CD4-positive, alpha-beta T cell (primary cell): Measurements from ENCODE around the gene PDE4C. TPM values are rescaled to one million over a fixed set of nuclear protein-coding genes. Genes with fewer than 3 reads are reported as not detected.

Experiments
- ATAC-seq: fragments of 200-7000 bp; cut with Tn5 transposase; one replicate; pipeline ENCODE4 v1.10.0; 2022; ENCODE audit warnings: mild to moderate bottlenecking; ENCODE audit not compliant: poor library complexity
- CTCF ChIA-PET: fragments of 350-600 bp; sonication (Branson Sonifier 250); formaldehyde crosslinking; loops from one replicate; lab custom pipeline; 2021; ENCODE audit warnings: antibody characterized with exemption, inconsistent platforms; lab: Charles Lee
- POLR2A ChIA-PET: fragments of 350-600 bp; sonication (Branson Sonifier 250); formaldehyde crosslinking; loops from one replicate; lab custom pipeline; 2021; ENCODE audit warnings: antibody characterized with exemption, inconsistent platforms; lab: Charles Lee
- DNase-seq, 14 experiments: peaks; one replicate each; pipeline ENCODE4 v3.0.0-alpha.2; 2013 to 2020; ENCODE audit warnings: mixed read lengths in 2 of 14
- H3K27ac ChIP-seq, 2 donors: one replicate each; pipeline versions ENCODE4 v1.5.1 to v1.7.0; 2013; ENCODE audit warnings: low read length in 2 of 2, low read depth in 1 of 2, mild to moderate bottlenecking in 1 of 2
- H3K27me3 ChIP-seq, 2 experiments: 1 replicate in 1 of 2; 2 replicates in 1 of 2; pipeline versions ENCODE4 v1.6.1 to v1.7.0; 2013; ENCODE audit warnings: low read length in 2 of 2, control low read depth in 1 of 2, mild to moderate bottlenecking in 1 of 2, moderate library complexity in 1 of 2; ENCODE audit not compliant: insufficient read depth in 2 of 2, control insufficient read depth in 1 of 2
- H3K36me3 ChIP-seq: one replicate; pipeline ENCODE4 v1.6.1; 2013; ENCODE audit warnings: low read length, control low read depth; ENCODE audit not compliant: insufficient read depth
- H3K4me1 ChIP-seq: one replicate; pipeline ENCODE4 v1.6.1; 2013; ENCODE audit warnings: low read length, control low read depth; ENCODE audit not compliant: insufficient read depth
- H3K4me3 ChIP-seq: one replicate; pipeline ENCODE4 v1.5.1; 2013; ENCODE audit warnings: mild to moderate bottlenecking, low read length, moderate library complexity
- H3K9me3 ChIP-seq, 2 experiments: 1 replicate in 1 of 2; 2 replicates in 1 of 2; pipeline versions ENCODE4 v1.6.1 to v1.7.0; 2013; ENCODE audit warnings: low read length in 2 of 2, mild to moderate bottlenecking in 2 of 2, control low read depth in 1 of 2, moderate library complexity in 1 of 2; ENCODE audit not compliant: control insufficient read depth in 1 of 2, insufficient read depth in 1 of 2
- H3K27ac Mint-ChIP-seq: one replicate; pipeline ENCODE4 v1.8.0; 2020; ENCODE audit warnings: mixed read lengths
- H3K27me3 Mint-ChIP-seq: one replicate; pipeline ENCODE4 v1.8.0; 2021; ENCODE audit warnings: mixed read lengths
- H3K36me3 Mint-ChIP-seq: one replicate; pipeline ENCODE4 v1.8.0; 2021; ENCODE audit warnings: low read depth, mixed read lengths
- H3K4me1 Mint-ChIP-seq: one replicate; pipeline ENCODE4 v1.8.0; 2021; ENCODE audit warnings: low read depth, mixed read lengths
- H3K4me3 Mint-ChIP-seq: one replicate; pipeline ENCODE4 v1.8.0; 2020; ENCODE audit warnings: mild to moderate bottlenecking, mixed read lengths
- H3K9me3 Mint-ChIP-seq: one replicate; pipeline ENCODE4 v1.8.0; 2020; ENCODE audit warnings: mixed read lengths
- CTCF ChIP-seq: fragments of 200-600 bp; IDR thresholded peaks from one replicate; pipeline ENCODE4 v1.8.0; 2022; ENCODE audit warnings: antibody characterized with exemption, mild to moderate bottlenecking
- intact Hi-C, 2 experiments: fragments of 100-400 bp; cut with DNase I in 1 of 2; cut with micrococcal nuclease in 1 of 2; formaldehyde crosslinking; loops; one replicate each; pipeline versions ENCODE4 v1.15.1 to v1.9.0; 2023 to 2025; cut with DNase I, micrococcal nuclease
- total RNA-seq, 174 experiments: library from RNA in 2 of 174; stranded (reverse) in 2 of 174; gene quantifications; one replicate each; pipeline ENCODE4 v1.2.3 and lab custom pipeline; 2021 to 2026

The PDE4C gene
- total RNA-seq, 2 experiments from 2014 or later: not detected

GRCh38 chr19:18204394-18205199, 21.6 kb downstream of the PDE4C start:
- Histone ChIP-seq H3K27ac (peak overlapping the region; percentile 8 to 56), H3K27me3 (no peaks in the 10 kb centered on the region), H3K9me3 (no peaks in the 10 kb centered on the region), H3K36me3 (peaks cover 8% of the 10 kb centered on the region), H3K4me1 (peaks cover 33% of the 10 kb centered on the region), H3K4me3 (peak overlapping the region; percentile 64)
- ChIA-PET POLR2A (interaction anchor here (0.6 to 3.6 kb wide), 13 partner anchors 10 to 214 kb away, joined by 3 to 67 read pairs (median 5); partner anchors contain the start of genes JUND, MPV17L2, PIK3R2 and SSBP4), CTCF (interaction anchor here (0.6 to 3.8 kb wide), 5 partner anchors 12 to 738 kb away, joined by 3 to 21 read pairs (median 8); partner anchors contain the start of gene MPV17L2)
- Mint-ChIP-seq H3K9me3 (no peaks in the 10 kb centered on the region), H3K36me3 (peaks cover 32% of the 10 kb centered on the region), H3K4me3 (peak overlapping the region; percentile 96), H3K4me1 (peaks cover 22% of the 10 kb centered on the region), H3K27ac (peak overlapping the region; percentile 91), H3K27me3 (peaks cover 6% of the 10 kb centered on the region)
- intact Hi-C loops: loop anchor here (1.0 to 5.0 kb wide), 5 partner anchors 11 to 628 kb away; partner anchors contain the start of genes MPV17L2 (in 1 of the 2) and UPF1 (in 1 of the 2)
- ATAC-seq (no peak), DNase-seq (peak in 9 of 14 experiments; percentile 16 to 73 (median 49))
- TF ChIP-seq CTCF: no peak

GRCh38 chr19:18203863-18204393, 22.3 kb downstream of the PDE4C start, which contains the start of gene RAB3A:
TSS of gene RAB3A (minus strand) at chr19:18204042. CDS start at chr19:18202740, 1,302 bp downstream.
- H3K4me1 Mint-ChIP-seq: peaks cover 22% of the 10 kb centered on the region
- peaks cover 6% of the 10 kb centered on the region for H3K27me3 Mint-ChIP-seq
- peak within 1 kb of the TSS; percentile 91 for H3K27ac Mint-ChIP-seq
- H3K4me3 ChIP-seq: peak within 1 kb of the TSS; percentile 89
- ATAC-seq (peak; percentile 87), DNase-seq (peak; percentile 98 to 100 (median 99))
- H3K4me3 Mint-ChIP-seq: peak within 1 kb of the TSS; percentile 96
- POLR2A ChIA-PET: interaction anchor here (0.6 to 3.6 kb wide), 14 partner anchors 9 to 1159 kb away, joined by 3 to 67 read pairs (median 6); partner anchors contain the start of genes JUND, MAST3, MPV17L2 and PIK3R2
- no peaks in the 10 kb centered on the region for H3K27me3 ChIP-seq
- H3K9me3 ChIP-seq: no peaks in the 10 kb centered on the region
- CTCF ChIA-PET: interaction anchor here (0.6 to 3.8 kb wide), 5 partner anchors 11 to 738 kb away, joined by 3 to 21 read pairs (median 8); partner anchors contain the start of gene MPV17L2
- H3K9me3 Mint-ChIP-seq: no peaks in the 10 kb centered on the region
- peaks cover 33% of the 10 kb centered on the region for H3K4me1 ChIP-seq
- peaks cover 38% of the 10 kb centered on the region for H3K36me3 Mint-ChIP-seq
- intact Hi-C loops: loop anchor here (1.0 to 5.0 kb wide), 5 partner anchors 11 to 628 kb away; partner anchors contain the start of genes MPV17L2 (in 1 of the 2) and UPF1 (in 1 of the 2)
- peak within 1 kb of the TSS; percentile 8 to 56 for H3K27ac ChIP-seq
- peaks cover 8% of the 10 kb centered on the region for H3K36me3 ChIP-seq
- no peak for TF ChIP-seq CTCF

GRCh38 chr19:18203408-18203862, 22.8 kb downstream of the PDE4C start:
- Mint-ChIP-seq H3K27ac (peak overlapping the region; percentile 91), H3K27me3 (peaks cover 2% of the 10 kb centered on the region), H3K9me3 (no peaks in the 10 kb centered on the region), H3K4me3 (peak overlapping the region; percentile 96), H3K36me3 (peaks cover 43% of the 10 kb centered on the region), H3K4me1 (peaks cover 22% of the 10 kb centered on the region)
- Histone ChIP-seq H3K27ac (no peak overlapping the region), H3K36me3 (peaks cover 10% of the 10 kb centered on the region), H3K4me3 (peak overlapping the region; percentile 89), H3K9me3 (no peaks in the 10 kb centered on the region), H3K4me1 (peaks cover 33% of the 10 kb centered on the region), H3K27me3 (no peaks in the 10 kb centered on the region)
- intact Hi-C loops: loop anchor here in 1 of 2 experiments (2.0 to 5.0 kb wide), 3 partner anchors 49 to 629 kb away; partner anchors contain the start of gene UPF1
- POLR2A ChIA-PET: interaction anchor here (0.6 to 3.6 kb wide), 13 partner anchors 9 to 1159 kb away, joined by 3 to 67 read pairs (median 6); partner anchors contain the start of genes JUND, MAST3, MPV17L2 and PIK3R2
- no peak for TF ChIP-seq CTCF
- DNase-seq (peak in 13 of 14 experiments; percentile 26 to 83 (median 64)), ATAC-seq (peak; percentile 31)
- CTCF ChIA-PET: interaction anchor here (0.6 to 3.8 kb wide), 4 partner anchors 11 to 737 kb away, joined by 3 to 21 read pairs (median 12); partner anchors contain the start of gene MPV17L2
